GM12892 (cell line): ENCODE measurements around the gene NEK5.

Experiments
- POLR2A ChIP-seq: IDR thresholded peaks from 2 replicates; pipeline ENCODE4 v1.6.1; 2011; ENCODE audit warnings: low read depth, low read length, control low read depth
- POLR2AphosphoS5 ChIP-seq: IDR thresholded peaks from 2 replicates; pipeline ENCODE4 v1.6.1; 2011; ENCODE audit warnings: low read depth, low read length, control low read depth
- TAF1 ChIP-seq: IDR thresholded peaks from 2 replicates; pipeline ENCODE4 v1.6.1; 2011; ENCODE audit warnings: low read depth, mild to moderate bottlenecking, control low read depth, low read length, borderline replicate concordance

DNA sequence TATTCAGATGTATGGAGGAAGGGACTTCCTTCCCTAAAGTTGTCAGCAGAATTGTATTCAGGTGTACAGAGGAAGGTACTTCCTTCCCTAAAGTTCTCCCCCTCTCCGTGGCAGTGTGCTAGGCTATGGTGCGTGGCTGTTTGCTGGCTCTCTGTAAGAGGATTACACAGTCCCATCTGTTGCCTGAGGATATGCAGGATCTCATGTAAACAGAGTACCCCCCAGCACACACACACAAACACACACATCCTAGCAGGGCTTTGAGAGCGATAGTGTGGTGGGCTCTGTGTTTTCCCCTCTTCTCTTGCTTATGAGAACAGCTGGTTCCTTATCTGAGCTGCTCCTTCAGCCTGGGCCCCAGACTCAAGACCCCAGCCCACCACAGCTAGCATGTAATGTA, 10.3 kb downstream of the NEK5 start:
- no peak for TF ChIP-seq POLR2A
- TF ChIP-seq POLR2AphosphoS5 = no peak
- no peak for TF ChIP-seq TAF1
